ENCODE measurements around the gene CNMD. TPM values are rescaled to one million over a fixed set of nuclear protein-coding genes. Genes with fewer than 3 reads are reported as not detected.

Gene CNMD
- total and polyA plus RNA-seq, 2 of the 8 experiments (the other 6 are each of a cell fraction or from before 2014, with no cell fraction given) = 87.4 to 113 TPM

DNA sequence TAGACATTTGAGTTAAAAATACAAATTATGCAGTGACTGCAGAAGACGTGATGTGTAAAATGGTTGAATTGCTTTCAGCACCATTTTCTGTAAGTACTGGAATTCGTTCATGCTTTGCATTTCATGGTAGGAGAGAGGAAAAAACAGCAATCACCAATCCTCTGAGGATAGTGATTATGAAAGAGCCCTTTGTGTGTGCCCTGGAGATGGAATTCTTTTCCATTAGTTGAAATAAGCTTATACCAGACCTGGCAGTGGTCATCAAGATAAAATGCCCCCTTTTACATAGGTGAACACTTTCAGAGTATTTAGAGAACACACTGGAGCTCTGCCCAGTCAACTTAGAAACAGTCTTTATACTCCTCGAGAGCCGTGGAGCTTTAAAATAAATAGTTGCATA, 1.7 kb downstream of the CNMD start:
- Histone ChIP-seq H2BK15ac (ENCODE audit: low read length) (no peak overlapping the region), H3K79me2 (ENCODE audit: control insufficient read depth in 1 of 2, insufficient read depth in 2 of 2, low read length in 2 of 2) (peaks cover 0 to 8% of the 10 kb centered on the region in 2 experiments; a peak in 1 of 4 replicates), H4K5ac (ENCODE audit: insufficient read length, low read depth, low read length) (peak overlapping the region; percentile 90), H3K4me3 (ENCODE audit: extremely low read depth in 1 of 4, insufficient read depth in 2 of 4, low read depth in 3 of 4, low read length in 4 of 4) (peak overlapping the region in 2 of 4 experiments; percentile 72 to 76; a peak in 3 of 8 replicates), H3K4ac (replicated peaks; ENCODE audit: insufficient read length, low read depth, low read length) (peak overlapping the region; percentile 46), H2BK5ac (ENCODE audit: low read depth, low read length) (peak overlapping the region; percentile 50; the same call in 1 of the 2 replicates), H2BK12ac (ENCODE audit: low read depth, low read length) (0 out of 2 replicates have a peak overlapping the region, but pooled peaks have one; percentile 11), H3K23me2 (ENCODE audit: low read depth, low read length) (peaks cover 13% of the 10 kb centered on the region; the same call in 1 of the 2 replicates), H3K27ac (ENCODE audit: low read depth, low read length) (no peak overlapping the region; the same call in 1 of the 2 replicates), H3K36me3 (ENCODE audit: control insufficient read depth in 2 of 4, insufficient read depth in 4 of 4, low read length in 3 of 4) (peaks cover 0 to 15% (median 8%) of the 10 kb centered on the region in 4 experiments; a peak in 5 of 8 replicates), H3K79me1 (ENCODE audit: low read depth, low read length) (no peaks in the 10 kb centered on the region), H2AFZ (ENCODE audit: low read length) (no peak overlapping the region), H2BK20ac (ENCODE audit: low read length) (no peak overlapping the region), H3K9me3 (ENCODE audit: insufficient read depth in 2 of 2, low read depth in 1 of 2, low read length in 1 of 2) (no peaks in the 10 kb centered on the region), H4K8ac (ENCODE audit: extremely low read depth, insufficient read depth, low read length) (no peak overlapping the region), H2AK5ac (ENCODE audit: low read depth, low read length) (no peak overlapping the region), H3K4me1 (replicated peaks in 1 of 4; ENCODE audit: control insufficient read depth in 3 of 4, insufficient read depth in 4 of 4, low read length in 3 of 4) (peaks cover 3 to 20% (median 18%) of the 10 kb centered on the region in 4 experiments), H2BK120ac (replicated peaks; ENCODE audit: low read depth, low read length) (peak overlapping the region; percentile 67), H3K9ac (replicated peaks in 1 of 4; ENCODE audit: extremely low read depth in 1 of 4, low read depth in 3 of 4, low read length in 3 of 4) (no peak overlapping the region), H3K23ac (ENCODE audit: insufficient read length) (no peak overlapping the region), H3K18ac (ENCODE audit: extremely low read depth, low read length) (no peak overlapping the region), H4K20me1 (replicated peaks in 1 of 2; ENCODE audit: control insufficient read depth in 1 of 2, insufficient read depth in 2 of 2, low read length in 2 of 2) (no peaks in the 10 kb centered on the region), H3K14ac (ENCODE audit: insufficient read length) (no peak overlapping the region), H4K91ac (replicated peaks; ENCODE audit: insufficient read length, low read length) (peak overlapping the region; percentile 50), H3K4me2 (ENCODE audit: insufficient read depth in 1 of 2, low read depth in 2 of 2, low read length in 2 of 2) (peak overlapping the region; percentile 81 to 93), H3K27me3 (replicated peaks in 1 of 4; ENCODE audit: control insufficient read depth in 3 of 4, extremely low read depth in 1 of 4, insufficient read depth in 3 of 4, low read length in 3 of 4) (no peaks in the 10 kb centered on the region), H3K56ac (replicated peaks; ENCODE audit: insufficient read length, low read depth, low read length) (no peak overlapping the region)
- 26% methylated on average over 4 of the region's 4 CpGs; no CpG with 5 or more reads in 1 of the 2 experiments for WGBS, 2 experiments (ENCODE audit: extremely low coverage in 1 of 2, insufficient coverage in 1 of 2, insufficient read length in 1 of 2, insufficient replicate concordance in 2 of 2, low coverage in 1 of 2, low lambda C conversion rate in 2 of 2, missing lambda C conversion rate in 1 of 2)
- POLR2A ChIA-PET (ENCODE audit: partially characterized antibody) = interaction anchor here (0.7 to 4.4 kb wide), 12 partner anchors 9 to 107 kb away, joined by 3 to 25 read pairs (median 5); partner anchors contain the start of gene SUGT1
- CTCF ChIA-PET (ENCODE audit: partially characterized antibody) = interaction anchor here (0.6 to 4.0 kb wide), 20 partner anchors 9 to 120 kb away, joined by 3 to 28 read pairs (median 5); partner anchors contain the start of gene SUGT1
- DNase-seq (ENCODE audit: low read depth in 1 of 2, low spot score in 2 of 2) = no peak
- no peak for FAIRE-seq
- no peak for TF ChIP-seq JUN (IDR thresholded peaks at IDR 0.05; ENCODE audit: low read depth, low read length)
- no peak for TF ChIP-seq ATF2 (IDR thresholded peaks at IDR 0.05; ENCODE audit: low read length)
- TF ChIP-seq POLR2AphosphoS5 (IDR thresholded peaks at IDR 0.05; ENCODE audit: low read depth, low read length) = no peak
- no peak for TF ChIP-seq RBBP5 (IDR thresholded peaks at IDR 0.05; ENCODE audit: borderline replicate concordance, low read depth, low read length)
- TF ChIP-seq RAD21 (IDR thresholded peaks at IDR 0.05 in 1 of 2, conservative IDR thresholded peaks at IDR 0.05 in 1 of 2; ENCODE audit: low read depth in 2 of 2, low read length in 2 of 2) = no peak
- no peak for TF ChIP-seq RNF2 (IDR thresholded peaks at IDR 0.05; ENCODE audit: borderline replicate concordance, low read depth, low read length, missing control alignments, poor library complexity, severe bottlenecking)
- TF ChIP-seq USF2 (IDR thresholded peaks at IDR 0.05; ENCODE audit: low read length) = no peak
- TF ChIP-seq ASH2L (IDR thresholded peaks at IDR 0.05; ENCODE audit: low read length) = no peak
- no peak for TF ChIP-seq CTBP2 (IDR thresholded peaks at IDR 0.05; ENCODE audit: borderline replicate concordance, insufficient read depth, insufficient read length, low read length)

Measured in H1 (cell line).